Occipital lobe (tissue), 2 donors: Measurements from ENCODE around the gene BTN3A1. TPM values are rescaled to one million over a fixed set of nuclear protein-coding genes. Genes with fewer than 3 reads are reported as not detected.

ENCODE experiments used
- DNase-seq: peaks from one replicate; lab custom pipeline; 2025; lab: John Stamatoyannopoulos, UW
- total RNA-seq: library from RNA; depleted of rRNA; stranded (reverse); fragments of >200 nt; gene quantifications from one replicate; pipeline ENCODE4 v1.2.3, GENCODE V29; 2014

Gene BTN3A1
- total RNA-seq, 1 donor from 2014 or later, result 17.5 TPM

DNA sequence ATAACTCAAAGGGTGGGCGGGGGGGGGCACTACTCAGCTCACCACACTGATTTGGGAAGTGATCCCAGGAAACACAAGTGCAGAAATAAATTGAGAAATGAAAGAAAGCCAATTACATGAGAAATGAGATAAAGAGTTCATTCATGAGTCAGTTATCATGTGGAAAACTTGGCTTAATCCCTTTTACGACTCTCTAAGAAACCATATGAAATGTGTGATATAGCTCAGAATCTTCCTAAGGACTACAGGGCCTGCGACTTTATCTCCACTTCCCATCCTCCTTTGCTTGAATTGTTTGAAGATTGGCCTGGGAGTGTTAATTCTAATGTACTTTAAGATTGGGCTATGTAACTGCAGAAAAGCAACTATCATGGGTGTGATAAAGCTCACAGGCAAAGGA, 22.8 kb upstream of the BTN3A1 start:
- DNase-seq, result no peak

DNA sequence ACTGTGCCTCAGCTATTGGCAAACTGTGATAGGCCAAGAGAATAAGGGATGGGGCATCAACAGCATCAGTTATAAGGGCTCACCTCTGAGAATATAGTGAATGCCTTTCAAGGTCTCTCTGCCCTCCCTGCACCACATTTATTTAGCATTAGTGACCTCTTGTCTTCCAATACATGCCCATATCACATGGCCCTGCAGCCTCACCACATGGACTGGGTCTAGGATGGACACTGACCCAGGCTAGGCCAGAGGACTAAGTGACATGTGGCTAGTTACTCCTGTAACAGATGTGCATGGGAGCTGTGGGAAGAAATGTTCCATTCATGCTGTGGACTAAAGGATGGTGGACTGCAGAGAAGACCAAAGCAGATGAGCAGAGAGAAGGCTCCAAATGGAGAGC, 22.3 kb upstream of the BTN3A1 start:
- DNase-seq, result no peak

DNA sequence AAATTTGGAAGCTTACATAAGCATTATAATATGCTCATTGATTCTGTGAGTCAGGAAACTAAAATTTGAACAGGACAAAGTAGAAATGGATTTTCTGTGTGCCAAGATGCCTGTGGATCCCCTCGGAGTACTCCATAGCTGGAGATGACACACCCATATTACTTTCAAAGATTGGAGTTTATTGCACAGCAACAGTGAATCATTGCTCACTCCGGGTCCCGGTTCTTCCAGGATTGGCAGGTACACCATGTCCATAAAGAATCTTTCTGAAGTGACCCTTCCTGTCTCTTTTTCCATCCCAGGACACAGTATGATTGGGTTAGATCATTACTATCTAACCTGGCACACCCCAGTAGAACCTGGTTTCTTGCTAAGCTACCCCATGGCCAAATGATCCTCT, 21.8 kb upstream of the BTN3A1 start:
- DNase-seq, result no peak

DNA sequence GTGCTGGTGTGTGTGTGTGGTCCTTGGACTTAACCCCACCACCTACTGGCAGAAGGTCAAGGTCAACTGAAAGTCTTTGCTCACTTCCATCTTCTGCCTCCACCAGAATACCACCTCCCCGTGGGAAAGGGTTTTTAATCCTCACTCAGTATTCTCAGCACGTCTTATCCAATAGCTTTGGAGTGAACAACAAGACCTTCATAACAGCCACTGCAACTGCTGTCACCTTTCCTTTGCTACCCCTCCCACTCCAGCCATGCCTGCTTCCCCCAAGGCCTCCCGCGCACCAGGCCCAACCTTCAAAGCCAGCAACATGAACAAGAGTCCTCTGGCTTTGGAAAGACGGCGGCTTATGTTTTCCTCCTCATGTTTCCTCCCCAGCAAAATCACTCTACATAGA, 20.0 kb upstream of the BTN3A1 start:
- DNase-seq, result no peak

DNA sequence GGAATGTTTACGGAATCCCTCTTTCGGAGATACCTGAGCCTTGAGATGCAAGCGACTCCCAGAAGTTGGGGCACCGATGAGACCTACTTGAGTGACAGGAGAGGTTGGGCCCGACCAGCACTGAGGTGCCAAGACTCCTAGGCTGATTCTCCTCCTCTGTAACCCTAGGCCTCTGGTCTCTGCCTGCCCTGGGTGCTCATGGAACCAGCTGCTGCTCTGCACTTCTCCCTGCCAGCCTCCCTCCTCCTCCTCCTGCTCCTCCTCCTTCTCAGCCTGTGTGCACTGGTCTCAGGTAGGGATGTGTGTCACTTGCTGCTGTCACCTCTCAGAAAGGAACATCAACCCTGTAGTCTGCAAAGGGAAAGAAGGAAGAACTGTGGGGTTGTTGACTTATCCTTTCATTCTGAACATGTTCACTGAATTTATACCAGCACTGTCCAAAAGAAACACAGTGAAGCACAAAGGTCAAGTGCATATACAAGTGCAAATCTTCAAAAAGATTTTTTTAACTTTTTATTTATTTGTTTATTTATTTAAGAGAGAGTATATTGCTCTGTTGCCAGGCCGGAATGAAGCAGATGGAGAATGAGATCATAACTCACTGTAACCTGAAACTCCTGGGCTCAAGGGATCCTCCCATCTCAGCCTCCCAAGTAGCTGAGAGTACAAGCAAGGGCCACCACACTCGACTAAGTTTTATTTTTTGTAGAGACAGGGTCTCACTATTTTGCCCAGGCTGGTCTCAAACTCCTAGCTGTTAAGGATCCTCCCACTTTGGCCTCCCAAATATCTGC, 18.3 kb upstream of the BTN3A1 start:
- no peak for DNase-seq

DNA sequence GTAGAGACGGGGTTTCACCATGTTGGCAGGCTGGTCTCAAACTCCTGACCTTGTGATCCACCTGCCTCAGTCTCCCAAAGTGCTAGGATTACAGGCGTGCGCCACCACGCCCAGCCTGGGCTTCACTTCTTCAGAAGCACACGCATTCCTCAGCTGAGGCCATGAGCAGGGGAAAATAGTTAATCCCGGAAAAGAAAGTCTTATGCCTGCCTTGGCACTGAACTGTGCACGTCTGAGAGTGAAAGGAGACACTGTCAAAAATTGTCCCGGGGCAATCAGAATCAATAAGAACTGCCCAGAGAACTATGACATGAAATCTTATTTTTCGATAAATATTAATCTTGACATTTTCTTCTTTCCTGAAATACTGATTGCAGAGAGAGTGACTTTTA, 16.3 kb upstream of the BTN3A1 start:
- DNase-seq, result no peak

DNA sequence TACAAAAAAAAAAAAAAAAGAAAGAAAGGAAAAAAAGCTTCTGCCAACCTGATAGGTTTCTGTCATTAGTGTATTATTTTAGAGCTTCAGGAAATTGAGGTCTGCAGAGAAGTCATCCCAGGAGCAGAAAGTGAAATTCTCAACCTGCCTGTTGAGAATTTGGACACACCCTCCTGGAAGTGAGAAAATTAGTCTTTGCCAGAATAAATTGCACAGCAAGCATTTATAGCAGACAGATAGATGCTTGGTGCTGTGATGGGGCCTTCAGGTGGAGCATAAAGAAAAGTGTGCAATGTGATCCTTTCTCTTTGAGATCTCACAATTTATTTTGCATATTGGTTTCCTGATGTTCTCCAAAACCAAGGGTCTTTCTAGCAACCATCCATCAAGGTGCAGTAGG, 14.5 kb upstream of the BTN3A1 start:
- DNase-seq, result no peak

- DNase-seq, result no peak
Measured at GRCh38 chr6:26388014-26388413, 14.1 kb upstream of the BTN3A1 start.

GRCh38 chr6:26388441-26388840, 13.6 kb upstream of the BTN3A1 start:
- no peak for DNase-seq

DNA sequence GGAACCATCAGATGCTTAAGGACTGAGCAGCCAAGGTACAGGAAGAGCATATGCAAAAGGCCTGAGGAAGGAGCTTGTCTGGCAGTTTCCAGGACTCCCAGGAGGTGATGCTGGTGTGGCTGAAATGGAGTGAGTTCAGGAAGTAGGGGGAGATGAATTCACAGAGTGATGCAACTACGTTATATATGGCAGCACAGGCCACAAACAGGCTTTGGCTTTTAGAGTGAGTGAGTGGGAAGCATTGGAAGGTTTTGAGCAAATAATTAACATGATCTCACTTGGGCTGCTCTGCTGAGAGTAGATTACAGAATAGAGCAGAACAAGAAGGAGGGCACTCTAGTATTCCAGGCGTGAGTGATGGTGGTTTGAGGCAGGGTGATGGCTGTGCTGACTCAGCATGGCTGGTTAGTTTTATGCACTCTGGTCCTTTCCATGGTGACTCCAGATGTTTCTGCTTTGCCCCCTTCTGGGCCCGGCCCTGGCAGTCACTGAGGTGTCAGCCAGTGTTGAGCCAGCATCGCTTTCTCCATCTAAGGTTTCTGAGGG, 12.7 kb upstream of the BTN3A1 start:
- no peak for DNase-seq

DNA sequence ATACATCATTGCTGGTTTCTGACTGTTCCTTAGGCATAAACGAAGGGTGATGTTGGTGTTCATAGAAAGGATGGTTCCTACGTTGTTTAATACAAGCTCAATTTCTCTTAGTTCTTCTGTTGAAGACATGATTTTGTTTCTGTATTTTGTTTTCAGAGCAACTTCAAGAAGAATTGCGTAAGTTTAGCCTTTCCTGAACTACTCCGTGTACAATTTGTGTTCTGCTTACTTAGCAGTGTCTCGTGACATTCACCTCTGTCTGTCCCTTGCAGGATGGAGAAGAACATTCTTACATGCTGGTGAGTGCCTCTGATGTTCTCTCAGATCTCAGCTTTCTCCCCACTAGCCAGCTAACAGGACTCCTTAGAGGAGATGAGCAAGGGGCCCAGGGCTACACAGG, 11.5 kb upstream of the BTN3A1 start:
- DNase-seq, result no peak

- DNase-seq, result no peak
Measured at GRCh38 chr6:26392932-26393636, 9.0 kb upstream of the BTN3A1 start.

DNA sequence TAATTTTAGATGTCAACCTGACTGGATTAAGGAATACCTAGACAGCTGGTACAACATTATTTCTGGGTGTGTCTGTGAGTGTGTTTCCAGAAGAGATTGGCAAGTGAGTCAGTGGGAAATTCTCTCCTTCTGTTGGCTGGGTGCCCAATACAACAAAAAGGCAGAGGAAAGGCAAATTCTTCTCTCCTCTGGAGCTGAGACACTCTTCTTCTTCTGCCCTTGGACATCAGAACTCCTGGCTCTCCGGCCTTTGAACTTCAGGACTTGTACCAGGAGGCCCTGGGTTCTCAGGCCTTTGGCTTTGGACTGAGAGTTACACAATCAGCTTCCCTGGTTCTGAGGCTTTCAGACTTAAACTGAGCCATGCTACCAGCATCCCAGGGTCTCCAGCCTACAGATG, 7.8 kb upstream of the BTN3A1 start:
- no peak for DNase-seq

- no peak for DNase-seq
Measured at GRCh38 chr6:26398555-26398954, 3.5 kb upstream of the BTN3A1 start.

- DNase-seq, result no peak
Measured at GRCh38 chr6:26400626-26401025, 1.4 kb upstream of the BTN3A1 start.

GRCh38 chr6:26401389-26401986, 587 bp upstream of the BTN3A1 start:
- no peak for DNase-seq

DNA sequence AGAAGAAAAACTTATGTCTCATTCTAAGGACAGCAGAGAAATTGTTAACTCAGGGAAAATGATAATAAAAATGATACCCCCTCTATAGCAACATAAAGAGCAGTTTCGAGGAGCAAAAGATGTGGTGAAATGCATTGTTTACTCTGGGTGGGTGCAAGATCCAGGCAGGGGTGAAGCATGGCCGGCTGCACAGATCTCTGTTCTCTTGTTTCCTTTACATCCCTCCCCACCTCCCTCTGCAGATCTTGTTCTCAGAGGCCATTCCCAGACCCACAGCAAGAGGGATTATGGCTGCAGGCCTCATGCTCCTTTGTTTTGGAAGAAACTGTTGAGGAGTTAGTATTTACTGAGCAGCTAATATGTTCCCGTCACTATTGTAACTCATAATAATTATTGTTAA, 1.8 kb downstream of the BTN3A1 start:
- no peak for DNase-seq

DNA sequence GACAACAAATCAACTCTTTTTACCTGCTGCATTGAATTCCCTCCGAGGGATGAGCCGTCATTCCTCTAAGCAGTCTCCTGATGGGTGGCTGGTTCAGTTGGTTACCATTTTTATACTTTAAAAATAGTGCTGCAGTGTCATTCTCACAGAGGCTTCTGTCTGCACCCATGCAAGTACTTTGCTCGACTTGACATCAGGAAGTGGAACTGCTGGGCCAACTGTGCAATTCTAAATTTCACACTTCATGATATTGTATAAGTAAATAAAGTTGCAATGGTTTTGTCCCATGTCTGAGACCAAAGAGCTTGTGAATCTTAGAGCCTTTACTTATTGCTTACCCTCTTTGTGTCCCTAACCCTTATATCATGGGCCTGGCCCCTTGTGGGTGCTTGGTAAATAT, 2.5 kb downstream of the BTN3A1 start:
- DNase-seq, result no peak

GRCh38 chr6:26408828-26409730, 7.0 kb downstream of the BTN3A1 start:
- DNase-seq, result no peak

DNA sequence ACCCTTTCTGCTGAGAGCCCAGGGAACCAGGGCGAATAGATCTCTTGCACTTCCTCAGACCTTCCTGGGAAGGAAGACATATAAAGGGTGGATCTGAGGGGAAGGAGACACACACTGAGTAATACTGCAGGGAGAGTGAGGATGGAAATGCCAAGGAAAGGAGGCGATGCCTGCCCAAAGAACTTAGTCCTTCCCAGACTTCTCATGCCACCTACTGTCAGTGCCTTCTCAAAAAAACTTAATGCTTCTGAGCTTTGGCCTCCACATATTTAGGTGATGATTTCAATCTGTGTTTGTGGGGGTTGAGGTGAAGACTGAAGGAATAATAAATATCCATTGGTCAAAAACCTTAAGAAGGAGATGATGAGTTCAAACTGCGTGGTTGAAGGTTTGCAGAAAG, 9.7 kb downstream of the BTN3A1 start:
- no peak for DNase-seq

GRCh38 chr6:26412228-26412627, 10.2 kb downstream of the BTN3A1 start:
- no peak for DNase-seq
